Activated CD4-positive, CD25-positive, alpha-beta regulatory T cell treated with anti-CD3 and anti-CD28 coated beads, Interleukin-2, amount 50 U/mL, for 24 hours (primary cell): ENCODE measurements around the gene ESPN.
A peak's percentile ranks its signal among the peaks of the same experiment; 100 is the strongest.

ENCODE experiments used
- ATAC-seq, 2 donors: fragments of 150-1000 bp; cut with Tn5 transposase; one replicate each; pipeline ENCODE4 v1.10.0; 2021; ENCODE audit warnings: mild to moderate bottlenecking in 1 of 2, moderate library complexity in 1 of 2

The ESPN gene

DNA sequence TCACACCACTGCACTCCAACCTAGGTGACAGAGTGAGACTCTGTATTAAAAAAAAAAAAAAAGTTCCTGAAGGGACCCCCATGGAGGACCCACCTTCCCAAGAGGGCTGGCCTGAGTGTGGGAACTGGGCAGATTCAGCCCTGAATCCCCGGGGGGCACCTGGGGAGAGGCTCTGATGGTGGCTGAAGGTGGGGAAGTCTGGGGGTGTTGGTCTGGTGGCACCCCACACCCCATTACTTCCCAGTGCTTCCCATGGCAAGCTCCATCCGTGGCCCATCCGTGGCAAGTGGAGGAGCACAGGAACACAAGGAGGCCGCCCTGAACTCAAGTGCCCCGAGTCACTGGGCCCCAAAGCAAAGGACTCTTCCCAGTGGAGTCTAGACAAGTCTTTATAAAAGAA, 42.2 kb downstream of the ESPN start:
- no peak for ATAC-seq

DNA sequence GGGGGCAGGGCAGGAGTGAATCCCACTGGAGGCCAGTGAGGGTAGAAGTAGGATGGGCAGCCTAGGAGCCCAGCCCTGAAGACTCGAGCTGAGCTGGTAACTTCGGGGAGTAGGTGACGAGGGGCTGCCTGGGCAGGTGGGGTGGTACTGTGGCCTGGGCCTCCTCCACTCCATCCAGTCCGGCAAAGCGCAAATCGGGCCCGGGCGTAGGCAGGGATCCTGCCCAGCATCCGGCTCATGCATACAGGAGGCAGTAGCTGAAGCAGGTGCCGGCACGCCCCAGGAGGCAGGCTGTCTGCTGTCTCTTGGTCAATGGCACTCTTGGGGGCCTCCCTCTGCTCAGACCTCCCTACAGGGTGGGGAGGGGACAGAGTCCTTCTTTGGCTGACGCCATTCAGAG, 42.6 kb downstream of the ESPN start:
- ATAC-seq, result no peak

- no peak for ATAC-seq
Observed at GRCh38 chr1:6467744-6468688, 43.4 kb downstream of the ESPN start.

DNA sequence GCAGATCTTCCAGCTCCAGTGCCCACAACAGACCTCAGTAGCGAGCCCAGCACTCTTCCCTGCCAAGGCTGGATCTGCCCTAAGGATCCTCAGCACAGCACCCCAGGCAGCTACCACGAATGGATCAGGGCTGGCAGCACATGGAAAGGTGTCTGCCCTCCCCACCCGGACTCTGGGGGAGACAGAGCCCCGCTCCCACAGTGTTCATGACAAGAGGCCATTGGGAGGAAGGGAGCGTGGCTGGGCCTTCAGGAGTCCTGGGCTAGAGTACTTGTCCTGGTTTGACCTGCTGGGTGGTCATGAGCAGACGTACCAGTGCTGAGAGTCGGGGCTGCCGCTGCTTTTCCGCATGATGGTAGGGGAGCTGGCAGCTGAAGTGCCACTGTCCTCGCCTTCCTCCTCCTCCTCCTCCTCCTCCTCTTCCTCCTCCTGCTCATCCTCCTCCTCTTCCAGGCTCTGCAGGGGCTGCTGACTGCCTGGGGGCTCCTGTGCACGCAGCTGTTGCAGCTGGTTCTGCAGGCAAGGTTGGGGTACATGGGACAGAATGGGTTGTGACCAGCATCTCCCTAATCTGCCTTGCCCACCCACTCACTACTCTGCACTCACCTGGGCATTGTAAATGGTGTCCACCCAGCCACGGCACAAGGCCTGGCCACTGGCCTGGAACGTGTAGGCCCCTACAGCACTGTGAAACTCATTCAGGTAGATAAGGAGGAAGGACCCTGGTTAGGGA, 44.3 kb downstream of the ESPN start:
- ATAC-seq, result no peak

DNA sequence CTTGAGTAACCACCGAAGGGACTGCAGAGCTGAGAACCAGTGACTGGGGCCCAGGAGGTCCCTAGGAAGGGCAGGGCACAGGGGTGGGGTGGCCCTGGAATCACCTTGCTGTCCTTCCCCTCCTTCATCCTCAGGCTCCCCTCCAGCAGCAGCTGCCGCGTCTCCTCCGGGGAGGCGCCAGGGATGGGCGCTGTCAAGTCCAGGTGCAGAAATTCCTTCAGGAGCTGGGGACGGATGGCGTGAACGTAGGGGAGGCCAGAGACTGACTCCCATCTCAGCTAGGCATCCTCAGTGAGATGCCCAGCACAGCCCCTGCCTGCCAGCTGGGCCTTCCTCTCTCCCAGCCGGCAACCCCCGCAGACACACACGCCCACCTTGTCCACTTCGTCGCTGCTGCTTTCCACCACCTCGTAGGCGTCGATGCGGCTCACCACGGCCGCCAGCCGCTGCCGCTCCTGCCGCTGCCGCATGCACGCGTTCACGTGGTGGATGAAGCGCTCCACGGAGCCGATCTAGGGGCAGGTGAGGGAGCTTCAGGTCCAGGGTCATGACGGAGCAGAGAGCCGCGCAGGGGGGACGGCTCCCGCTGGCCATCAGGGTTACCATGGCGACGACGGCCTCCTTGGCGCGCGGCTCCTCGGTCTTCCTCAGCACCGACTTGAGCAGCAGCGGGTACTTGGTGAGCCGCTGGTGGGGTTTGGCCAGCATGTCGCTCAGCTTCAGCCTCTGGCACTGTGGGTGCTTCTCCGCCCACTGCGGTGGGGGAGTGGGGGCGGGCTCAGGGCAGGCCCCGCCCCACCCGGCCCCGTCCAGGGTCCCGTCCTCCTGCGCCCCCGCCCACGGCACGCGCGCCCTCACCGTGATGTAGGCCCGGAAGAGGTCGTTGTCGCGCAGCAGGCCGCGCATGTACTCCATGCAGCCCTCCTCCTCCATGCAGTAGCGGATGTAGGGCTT, 45.8 kb downstream of the ESPN start:
- no peak for ATAC-seq

DNA sequence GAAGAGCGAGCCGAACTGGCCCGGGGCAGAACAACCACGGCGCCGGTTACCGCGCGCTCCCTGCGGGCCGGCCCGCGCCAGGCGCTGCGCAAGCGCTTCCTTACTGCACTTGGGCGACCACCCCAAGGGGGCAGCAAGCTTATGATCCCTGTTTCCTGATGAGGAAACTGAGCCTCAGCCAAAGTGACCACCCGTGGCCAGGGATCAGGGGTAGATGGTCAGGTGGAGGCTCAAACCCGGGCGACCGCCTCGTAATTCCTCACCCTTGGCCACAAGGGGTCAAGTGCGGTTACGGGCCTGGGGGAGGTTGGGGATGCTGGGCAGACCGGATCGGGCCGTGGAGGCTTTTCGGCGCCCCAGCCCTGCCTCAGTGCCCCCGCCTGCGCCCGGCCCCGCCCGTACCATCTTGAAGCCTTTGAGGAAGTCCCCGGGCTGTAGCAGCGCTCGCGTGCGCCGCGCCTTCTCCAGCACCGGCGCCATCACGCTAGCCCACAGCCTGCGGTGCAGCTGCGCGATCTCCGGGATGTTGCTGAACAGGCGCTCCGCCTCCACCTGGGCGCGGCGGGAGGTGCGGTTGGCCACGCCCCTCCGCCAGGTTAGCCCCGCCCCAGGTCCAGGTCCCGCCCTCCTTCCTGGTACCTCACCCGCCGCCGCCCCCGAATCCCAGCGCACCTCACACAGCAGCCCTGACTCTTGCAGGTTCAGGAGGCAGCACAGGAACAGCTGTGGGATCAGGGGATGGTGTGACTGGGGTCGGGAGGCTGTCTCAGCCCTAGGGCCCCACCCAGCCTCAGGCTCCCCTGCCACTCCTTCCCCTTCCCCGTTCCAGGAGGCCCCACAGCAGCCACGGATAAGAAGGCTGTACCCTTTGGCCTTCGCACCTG, 46.8 kb downstream of the ESPN start:
- no peak for ATAC-seq

DNA sequence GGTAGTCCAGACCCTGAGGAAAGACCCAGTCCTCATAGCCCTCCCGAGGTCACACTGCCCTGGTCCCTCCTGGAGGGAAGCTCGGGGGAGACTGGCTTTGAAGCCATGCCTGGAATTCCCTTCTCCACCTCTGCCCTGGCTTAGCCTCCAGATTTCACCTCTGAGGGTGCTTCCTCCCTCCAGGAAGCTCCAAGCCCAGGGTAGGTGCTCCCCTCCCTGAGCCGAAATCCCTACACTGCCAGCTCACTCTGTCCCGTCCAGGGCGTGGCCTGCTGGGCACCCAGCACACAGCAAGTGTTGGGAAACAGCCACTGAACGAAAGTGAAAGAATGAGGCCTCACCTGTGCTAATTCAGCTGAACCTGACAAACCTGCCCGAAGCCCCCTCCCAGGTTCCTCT, 47.4 kb downstream of the ESPN start:
- ATAC-seq, result no peak

- no peak for ATAC-seq
Observed at GRCh38 chr1:6472391-6472790, 47.8 kb downstream of the ESPN start.

GRCh38 chr1:6473156-6473555, 48.6 kb downstream of the ESPN start:
- no peak for ATAC-seq

DNA sequence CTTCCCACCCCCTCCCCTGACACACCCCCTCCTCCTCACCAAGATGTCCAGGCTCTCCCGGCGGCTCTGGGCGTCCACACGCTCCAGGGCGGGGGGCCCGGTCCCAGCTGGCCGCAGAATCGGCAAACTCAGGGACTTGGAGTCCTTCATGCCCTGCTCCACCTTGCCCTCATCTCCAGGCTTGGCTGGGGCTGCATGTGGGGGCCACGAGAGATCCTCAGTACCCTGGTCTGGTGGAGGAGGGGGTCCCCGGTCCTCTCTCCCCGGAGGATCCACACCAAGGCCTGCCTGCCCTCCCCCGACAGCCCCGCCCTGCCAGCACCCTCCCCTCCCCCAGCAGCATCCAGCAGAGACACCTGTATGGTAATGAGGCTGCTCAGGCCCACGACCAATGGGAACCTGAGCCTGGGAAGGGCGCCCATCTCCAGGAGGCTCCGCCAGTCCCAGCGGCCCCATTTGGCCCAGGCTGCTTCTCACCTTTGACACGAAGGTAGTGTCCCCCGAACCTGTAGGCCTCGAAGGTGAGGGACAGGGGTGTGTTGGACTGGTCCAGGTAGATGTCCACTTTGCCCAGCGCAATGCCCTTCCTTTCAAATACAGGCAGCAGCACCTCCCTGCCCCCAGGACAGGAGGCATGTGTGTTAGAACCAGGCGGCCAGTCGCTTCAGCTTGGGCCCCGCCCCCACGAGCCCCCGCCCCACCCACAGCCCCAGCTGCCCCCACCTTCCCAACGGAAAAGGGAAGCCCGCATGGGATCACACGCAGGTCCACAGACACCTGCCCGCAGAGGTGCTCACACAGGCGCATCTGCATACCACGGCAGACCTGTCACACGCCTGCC, 49.6 kb downstream of the ESPN start:
- no peak for ATAC-seq

DNA sequence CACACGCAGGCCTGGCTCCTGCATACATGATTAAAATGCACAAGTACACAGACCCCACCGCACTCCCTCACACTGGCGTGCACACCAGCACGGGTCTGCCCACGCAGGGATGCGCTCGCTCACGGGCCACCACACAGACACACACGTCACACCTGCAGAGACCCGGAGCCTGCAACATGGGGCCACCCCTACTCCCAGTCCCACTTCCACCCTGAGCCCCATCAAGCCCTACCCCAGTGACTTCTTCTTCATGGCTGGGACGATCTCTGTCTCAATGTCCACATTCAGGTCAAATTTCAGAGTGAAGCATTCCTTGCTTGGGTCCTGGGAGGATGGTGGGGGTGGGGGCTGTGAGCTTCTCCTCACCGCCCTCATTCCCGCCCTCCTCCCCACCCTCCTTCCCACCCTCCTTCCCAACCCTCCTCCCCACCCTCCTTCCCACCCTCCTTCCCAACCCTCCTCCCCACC, 50.3 kb downstream of the ESPN start:
- no peak for ATAC-seq

GRCh38 chr1:6475381-6476133, 51.0 kb downstream of the ESPN start:
- peak; percentile 91 to 97 for ATAC-seq

GRCh38 chr1:6476483-6476882, 51.9 kb downstream of the ESPN start:
- ATAC-seq, result no peak

DNA sequence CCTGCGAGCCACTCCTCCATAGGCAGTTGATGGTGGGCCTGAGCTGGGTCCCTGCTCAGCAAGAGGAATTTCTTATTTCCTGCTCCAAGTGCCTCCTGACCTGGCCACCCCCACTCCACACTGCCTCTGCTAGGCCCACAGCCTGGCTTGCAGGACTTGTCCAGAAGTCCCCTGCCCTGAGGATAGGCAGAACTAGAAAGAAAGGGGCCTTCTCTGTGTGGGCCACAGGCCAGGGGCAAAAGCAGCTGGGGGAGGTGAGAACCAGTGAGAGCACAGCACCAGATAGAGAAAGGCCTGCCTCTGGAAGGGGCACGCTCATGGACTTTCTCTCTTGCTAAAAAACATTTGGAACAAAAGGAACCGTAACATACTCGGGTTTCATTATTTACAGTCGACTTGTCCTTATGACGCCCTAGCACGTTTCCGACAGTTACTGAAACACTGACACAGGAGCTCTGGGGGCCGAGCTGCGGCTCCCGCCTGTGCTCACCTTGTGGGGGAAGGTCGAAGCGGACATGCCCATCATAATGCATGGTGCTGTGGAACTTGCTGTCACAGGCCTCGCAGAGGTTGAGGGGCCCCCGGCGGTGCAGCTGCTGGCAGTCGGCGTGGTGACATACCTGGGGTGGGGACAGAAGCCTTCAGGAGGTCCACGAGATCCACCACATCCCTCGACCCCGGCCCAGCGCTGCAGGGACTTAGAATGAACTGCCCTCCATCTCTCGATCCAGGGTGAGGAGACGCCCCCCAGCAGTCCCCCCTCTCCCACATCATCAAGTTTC, 52.7 kb downstream of the ESPN start:
- ATAC-seq, result no peak

GRCh38 chr1:6481820-6482219, 57.2 kb downstream of the ESPN start:
- no peak for ATAC-seq

GRCh38 chr1:6483017-6483760, 58.6 kb downstream of the ESPN start:
- ATAC-seq, result no peak

GRCh38 chr1:6483761-6484117, 59.2 kb downstream of the ESPN start:
- ATAC-seq, result no peak

GRCh38 chr1:6484826-6485167, 60.2 kb downstream of the ESPN start:
- no peak for ATAC-seq
